Neural progenitor cell (in vitro differentiated cells): Measurements from ENCODE around the gene AKAP3.

ENCODE experiments used
- EZH2phosphoT487 ChIP-seq: fragments of 200-600 bp; sonication (generic); IDR thresholded peaks from 2 replicates; pipeline ENCODE4 v1.6.1; 2017; ENCODE audit warnings: antibody characterized with exemption
- TF ChIP-seq, protein P1 (sequence below): fragments of 200-600 bp; sonication (generic); IDR thresholded peaks from 2 replicates; pipeline ENCODE4 v1.5.1; 2017; ENCODE audit warnings: antibody characterized with exemption, mild to moderate bottlenecking

DNA sequence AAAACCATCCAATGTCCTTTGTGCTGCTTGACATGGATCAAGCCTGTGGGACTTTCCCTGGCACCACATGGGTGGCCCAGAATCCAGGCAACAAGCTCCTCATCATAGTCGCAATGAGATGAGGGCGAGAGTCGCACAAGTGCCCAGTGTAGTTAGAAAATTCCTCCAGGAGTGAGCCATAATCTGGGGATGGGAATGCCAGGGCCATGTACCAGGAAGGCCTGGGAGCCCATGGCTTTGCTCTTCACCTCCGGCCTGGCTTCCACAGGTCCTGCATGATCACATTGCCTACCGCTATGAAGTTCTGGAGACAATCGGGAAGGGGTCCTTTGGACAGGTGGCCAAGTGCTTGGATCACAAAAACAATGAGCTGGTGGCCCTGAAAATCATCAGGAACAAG is 53.0 kb downstream of the AKAP3 start:
- TF ChIP-seq, protein P1, sequence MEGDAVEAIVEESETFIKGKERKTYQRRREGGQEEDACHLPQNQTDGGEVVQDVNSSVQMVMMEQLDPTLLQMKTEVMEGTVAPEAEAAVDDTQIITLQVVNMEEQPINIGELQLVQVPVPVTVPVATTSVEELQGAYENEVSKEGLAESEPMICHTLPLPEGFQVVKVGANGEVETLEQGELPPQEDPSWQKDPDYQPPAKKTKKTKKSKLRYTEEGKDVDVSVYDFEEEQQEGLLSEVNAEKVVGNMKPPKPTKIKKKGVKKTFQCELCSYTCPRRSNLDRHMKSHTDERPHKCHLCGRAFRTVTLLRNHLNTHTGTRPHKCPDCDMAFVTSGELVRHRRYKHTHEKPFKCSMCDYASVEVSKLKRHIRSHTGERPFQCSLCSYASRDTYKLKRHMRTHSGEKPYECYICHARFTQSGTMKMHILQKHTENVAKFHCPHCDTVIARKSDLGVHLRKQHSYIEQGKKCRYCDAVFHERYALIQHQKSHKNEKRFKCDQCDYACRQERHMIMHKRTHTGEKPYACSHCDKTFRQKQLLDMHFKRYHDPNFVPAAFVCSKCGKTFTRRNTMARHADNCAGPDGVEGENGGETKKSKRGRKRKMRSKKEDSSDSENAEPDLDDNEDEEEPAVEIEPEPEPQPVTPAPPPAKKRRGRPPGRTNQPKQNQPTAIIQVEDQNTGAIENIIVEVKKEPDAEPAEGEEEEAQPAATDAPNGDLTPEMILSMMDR, result no peak
- no peak for TF ChIP-seq EZH2phosphoT487
